Mononuclear cell (primary cell): Measurements from ENCODE around the gene PARD6G. TPM values are rescaled to one million over a fixed set of nuclear protein-coding genes. Genes with fewer than 3 reads are reported as not detected.

Source experiments
- H3K27me3 ChIP-seq: 2 replicates; pipeline ENCODE4 v1.6.0; 2011; ENCODE audit warnings: low read length, control low read depth; ENCODE audit not compliant: insufficient read depth
- H3K4me1 ChIP-seq: 2 replicates; pipeline ENCODE4 v1.5.1; 2011; ENCODE audit warnings: mild to moderate bottlenecking, low read length, control low read depth; ENCODE audit not compliant: insufficient read depth
- H3K4me3 ChIP-seq: 2 replicates; pipeline ENCODE4 v1.5.1; 2011; ENCODE audit warnings: mild to moderate bottlenecking, low read length, moderate library complexity
- H3K9me3 ChIP-seq: 2 replicates; pipeline ENCODE4 v1.5.1; 2011; ENCODE audit warnings: low read depth, mild to moderate bottlenecking, control low read depth, low read length
- total RNA-seq: library from RNA; depleted of rRNA; stranded (reverse); fragments of >200 nt; gene quantifications from one replicate; pipeline ENCODE4 v1.2.3, GENCODE V29; 2012

The PARD6G gene
- total RNA-seq, 1 donor: 0.73 TPM

DNA sequence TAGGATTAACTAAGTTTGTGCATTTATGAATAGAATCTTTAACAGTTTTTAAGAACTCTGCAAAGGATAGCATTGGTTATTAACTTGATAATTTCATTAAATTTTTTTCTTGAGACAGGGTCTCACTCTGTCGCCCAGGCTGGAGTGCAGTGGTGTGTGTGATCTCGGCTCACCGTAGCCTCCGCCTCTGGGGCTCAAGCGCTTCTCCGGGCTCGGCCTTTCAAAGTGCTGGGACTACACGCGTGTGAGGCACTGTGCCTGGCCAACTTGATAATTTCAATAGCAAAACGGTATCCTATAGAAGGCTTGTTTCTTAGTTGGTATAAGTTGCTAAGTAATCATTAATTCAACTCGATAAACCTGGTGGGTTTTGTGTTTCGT lies 100.3 kb downstream of the PARD6G start:
- H3K4me3 ChIP-seq: peak overlapping the region; percentile 39
- peaks cover 5% of the 10 kb centered on the region for H3K27me3 ChIP-seq
- H3K4me1 ChIP-seq: peaks cover 17% of the 10 kb centered on the region
- H3K9me3 ChIP-seq: no peaks in the 10 kb centered on the region

- H3K4me3 ChIP-seq: no peak overlapping the region
- peaks cover 5% of the 10 kb centered on the region for H3K27me3 ChIP-seq
- H3K4me1 ChIP-seq: peaks cover 17% of the 10 kb centered on the region
- no peaks in the 10 kb centered on the region for H3K9me3 ChIP-seq
Measured at GRCh38 chr18:80145196-80145804, 102.0 kb downstream of the PARD6G start.

GRCh38 chr18:80143881-80144280 lies 103.4 kb downstream of the PARD6G start:
- Histone ChIP-seq H3K4me1 (peaks cover 15% of the 10 kb centered on the region), H3K4me3 (no peak overlapping the region), H3K9me3 (no peaks in the 10 kb centered on the region), H3K27me3 (peaks cover 5% of the 10 kb centered on the region)

- no peak overlapping the region for H3K4me3 ChIP-seq
- no peaks in the 10 kb centered on the region for H3K4me1 ChIP-seq
- H3K9me3 ChIP-seq: no peaks in the 10 kb centered on the region
- no peaks in the 10 kb centered on the region for H3K27me3 ChIP-seq
Measured at GRCh38 chr18:80140455-80140985, 106.8 kb downstream of the PARD6G start.

- Histone ChIP-seq H3K4me3 (no peak overlapping the region), H3K27me3 (no peaks in the 10 kb centered on the region), H3K9me3 (no peaks in the 10 kb centered on the region), H3K4me1 (no peaks in the 10 kb centered on the region)
Measured at GRCh38 chr18:80137976-80138375, 109.3 kb downstream of the PARD6G start.

DNA sequence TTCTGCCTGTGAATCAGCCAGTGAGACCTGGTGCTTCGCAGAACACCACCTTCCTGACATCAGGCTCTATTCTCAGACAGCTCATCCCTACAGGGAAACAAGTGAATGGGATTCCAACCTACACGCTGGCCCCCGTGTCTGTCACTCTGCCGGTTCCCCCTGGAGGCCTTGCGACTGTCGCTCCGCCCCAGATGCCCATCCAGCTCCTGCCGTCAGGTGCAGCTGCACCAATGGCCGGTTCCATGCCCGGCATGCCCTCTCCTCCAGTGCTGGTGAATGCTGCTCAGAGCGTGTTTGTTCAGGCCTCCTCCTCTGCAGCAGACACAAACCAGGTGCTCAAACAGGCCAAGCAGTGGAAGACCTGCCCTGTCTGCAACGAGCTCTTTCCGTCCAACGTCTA lies 110.2 kb downstream of the PARD6G start:
- Histone ChIP-seq H3K27me3 (no peaks in the 10 kb centered on the region), H3K9me3 (no peaks in the 10 kb centered on the region), H3K4me3 (no peak overlapping the region), H3K4me1 (no peaks in the 10 kb centered on the region)

- Histone ChIP-seq H3K4me1 (no peaks in the 10 kb centered on the region), H3K9me3 (no peaks in the 10 kb centered on the region), H3K4me3 (no peak overlapping the region), H3K27me3 (no peaks in the 10 kb centered on the region)
Measured at GRCh38 chr18:80136679-80137078, 110.6 kb downstream of the PARD6G start.

DNA sequence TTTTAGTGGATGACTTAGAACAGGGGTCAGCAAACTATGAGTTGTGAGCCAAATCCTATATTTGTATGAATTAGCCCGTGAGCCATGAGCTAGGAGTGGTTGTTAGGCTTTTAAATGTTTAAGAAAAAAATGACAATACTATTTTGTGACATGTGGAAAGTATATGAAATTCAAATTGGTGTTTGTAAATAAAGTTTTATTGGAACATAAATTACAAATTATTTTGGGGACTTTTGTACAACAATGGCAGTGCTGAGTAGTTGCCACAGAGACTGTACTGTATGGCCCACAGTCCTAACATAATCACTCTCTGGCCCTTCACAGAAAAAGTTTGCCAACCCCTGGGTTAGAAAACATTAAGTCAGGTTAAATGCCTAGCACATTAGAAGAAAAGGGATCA lies 112.2 kb downstream of the PARD6G start:
- Histone ChIP-seq H3K9me3 (no peaks in the 10 kb centered on the region), H3K27me3 (no peaks in the 10 kb centered on the region), H3K4me1 (no peaks in the 10 kb centered on the region)

GRCh38 chr18:80133124-80133523 lies 114.2 kb downstream of the PARD6G start:
- H3K9me3 ChIP-seq: no peaks in the 10 kb centered on the region
- no peaks in the 10 kb centered on the region for H3K27me3 ChIP-seq
- no peak overlapping the region for H3K4me3 ChIP-seq
- no peaks in the 10 kb centered on the region for H3K4me1 ChIP-seq

More for the DNA sequence above, 112.2 kb downstream of the PARD6G start:
- H3K4me3 ChIP-seq: no peak overlapping the region

DNA sequence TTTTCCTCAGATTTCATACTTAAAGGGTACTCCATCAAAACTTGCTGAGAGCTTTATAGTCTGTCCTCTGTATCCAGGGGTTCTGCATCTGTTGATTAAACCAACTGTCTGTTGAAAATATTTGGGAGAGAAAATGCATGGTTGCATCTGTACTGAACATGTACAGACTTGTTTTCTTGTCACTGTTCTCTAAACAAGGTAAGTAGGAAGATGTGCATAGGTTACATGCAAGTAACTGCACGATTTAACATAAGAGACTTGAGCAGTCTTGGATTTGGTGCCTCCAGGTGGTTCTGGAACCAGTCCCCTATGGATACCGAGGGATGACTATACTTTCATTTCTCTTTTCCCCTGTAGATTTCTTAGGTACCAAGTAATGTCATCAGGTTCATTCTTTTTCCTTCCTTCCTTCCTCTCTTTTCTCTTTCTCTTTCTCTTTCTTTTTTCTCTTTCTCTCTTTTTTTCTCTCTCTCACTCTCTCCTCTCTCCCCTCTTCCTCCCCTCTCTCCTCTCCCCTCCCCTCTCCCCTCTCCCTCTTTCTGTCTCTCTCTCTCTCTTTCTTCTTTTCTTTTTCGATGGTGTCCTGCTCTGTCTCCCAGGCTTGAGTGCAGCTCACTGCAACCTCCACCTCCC lies 115.0 kb downstream of the PARD6G start:
- no peaks in the 10 kb centered on the region for H3K4me1 ChIP-seq
- H3K27me3 ChIP-seq: no peaks in the 10 kb centered on the region
- no peaks in the 10 kb centered on the region for H3K9me3 ChIP-seq
- no peak overlapping the region for H3K4me3 ChIP-seq

GRCh38 chr18:80130555-80130954 lies 116.8 kb downstream of the PARD6G start:
- Histone ChIP-seq H3K4me3 (no peak overlapping the region), H3K27me3 (no peaks in the 10 kb centered on the region), H3K9me3 (no peaks in the 10 kb centered on the region), H3K4me1 (no peaks in the 10 kb centered on the region)

DNA sequence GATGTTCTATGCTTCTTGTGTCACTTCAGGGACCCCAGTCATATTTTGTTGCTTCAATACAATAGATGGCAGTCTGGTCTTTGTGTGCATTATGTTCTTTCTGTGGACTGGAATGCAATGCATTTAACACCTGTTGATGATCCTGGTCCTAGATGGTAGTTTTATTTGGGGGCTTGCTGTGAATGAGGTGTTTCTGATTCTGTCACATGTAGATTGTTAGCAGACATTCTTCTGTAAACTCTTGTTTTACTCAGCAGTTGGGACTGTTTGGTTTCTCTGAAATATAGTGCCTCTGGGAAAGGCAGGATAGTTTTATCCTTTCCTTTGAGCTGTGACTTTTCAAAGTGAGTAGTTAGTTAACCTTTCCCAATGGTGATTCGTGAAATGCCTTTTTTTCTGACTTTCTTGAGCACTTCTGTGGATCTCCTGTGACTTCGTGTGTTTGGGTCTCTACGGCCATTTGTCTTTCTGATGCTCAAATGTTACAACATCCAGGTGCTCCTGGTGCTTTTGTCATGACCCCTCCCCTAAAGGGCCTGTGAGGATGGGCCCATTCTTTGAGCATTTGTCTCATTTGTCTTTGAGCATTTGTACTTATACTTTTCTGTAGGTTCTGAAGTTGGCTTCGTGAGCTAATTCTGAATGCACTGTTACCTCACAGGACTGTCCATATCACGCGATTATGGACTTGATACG lies 117.5 kb downstream of the PARD6G start:
- Histone ChIP-seq H3K27me3 (no peaks in the 10 kb centered on the region), H3K9me3 (no peaks in the 10 kb centered on the region), H3K4me1 (no peaks in the 10 kb centered on the region), H3K4me3 (no peak overlapping the region)

GRCh38 chr18:80127635-80128034 lies 119.7 kb downstream of the PARD6G start:
- no peaks in the 10 kb centered on the region for H3K27me3 ChIP-seq
- no peak overlapping the region for H3K4me3 ChIP-seq
- H3K4me1 ChIP-seq: no peaks in the 10 kb centered on the region
- no peaks in the 10 kb centered on the region for H3K9me3 ChIP-seq

- H3K9me3 ChIP-seq: no peaks in the 10 kb centered on the region
- no peaks in the 10 kb centered on the region for H3K4me1 ChIP-seq
- H3K27me3 ChIP-seq: no peaks in the 10 kb centered on the region
- no peak overlapping the region for H3K4me3 ChIP-seq
Measured at GRCh38 chr18:80126797-80127196, 120.5 kb downstream of the PARD6G start.

DNA sequence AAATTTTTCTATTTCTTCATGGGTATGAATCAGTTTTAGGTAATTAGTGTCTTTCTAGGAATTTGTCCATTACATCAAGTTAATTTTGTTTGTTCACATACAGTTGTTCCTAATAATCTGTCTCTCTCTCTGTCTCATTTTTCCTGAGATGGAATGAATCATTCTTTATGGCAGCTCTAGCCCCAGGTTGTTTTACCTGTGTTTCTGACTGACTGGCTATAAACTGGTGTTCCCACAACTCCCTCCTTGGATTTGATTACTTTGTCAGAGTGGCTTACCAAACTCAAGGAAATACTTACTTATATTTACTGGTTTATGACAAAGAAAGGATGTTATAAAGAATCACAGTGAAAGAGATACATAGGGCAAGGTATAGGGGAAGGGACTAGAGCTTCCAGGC lies 123.2 kb downstream of the PARD6G start:
- Histone ChIP-seq H3K27me3 (no peaks in the 10 kb centered on the region), H3K4me3 (no peak overlapping the region), H3K4me1 (no peaks in the 10 kb centered on the region), H3K9me3 (no peaks in the 10 kb centered on the region)
